WTC11 (cell line): Measurements from ENCODE around the gene CATSPER1. TPM values are rescaled to one million over a fixed set of nuclear protein-coding genes. Genes with fewer than 3 reads are reported as not detected.
A peak's percentile ranks its signal among the peaks of the same experiment; 100 is the strongest.

Experiments used
- ATAC-seq: fragments of 200-7000 bp; cut with Tn5 transposase; 2 replicates; pipeline ENCODE4 v1.10.0; 2021; ENCODE audit warnings: mild to moderate bottlenecking, moderate library complexity
- CTCF ChIA-PET: fragments of 300-600 bp; sonication (Branson Sonifier 250); formaldehyde crosslinking; loops from one replicate; lab custom pipeline; 2021; ENCODE audit warnings: antibody characterized with exemption; lab: Charles Lee
- POLR2A ChIA-PET: fragments of 350-600 bp; sonication (Branson Sonifier 250); formaldehyde crosslinking; loops from one replicate; lab custom pipeline; 2021; ENCODE audit warnings: antibody characterized with exemption; lab: Charles Lee
- DNase-seq: peaks from one replicate; pipeline ENCODE4 v3.0.0; 2021; ENCODE audit warnings: low spot score
- H3K27ac Mint-ChIP-seq: 2 replicates; pipeline ENCODE4 v1.8.0; 2021; ENCODE audit warnings: mixed read lengths
- H3K27me3 Mint-ChIP-seq: 2 replicates; pipeline ENCODE4 v1.8.0; 2021; ENCODE audit warnings: low read depth, mild to moderate bottlenecking, moderate library complexity, mixed read lengths
- H3K36me3 Mint-ChIP-seq: 2 replicates; pipeline ENCODE4 v1.8.0; 2021; ENCODE audit warnings: mixed read lengths
- H3K4me1 Mint-ChIP-seq: 2 replicates; pipeline ENCODE4 v1.8.0; 2022; ENCODE audit warnings: mixed read lengths
- H3K4me3 Mint-ChIP-seq: 2 replicates; pipeline ENCODE4 v1.8.0; 2021; ENCODE audit warnings: mild to moderate bottlenecking, moderate library complexity, mixed read lengths
- H3K9me3 Mint-ChIP-seq: 2 replicates; pipeline ENCODE4 v1.8.0; 2021; ENCODE audit warnings: mixed read lengths
- AFF4 ChIP-seq: sonication (generic); formaldehyde crosslinking; IDR thresholded peaks from 2 replicates; pipeline ENCODE4 v1.8.1; 2023; ENCODE audit warnings: mild to moderate bottlenecking, missing genetic modification reagents, borderline replicate concordance
- ATF2 ChIP-seq: sonication (generic); formaldehyde crosslinking; IDR thresholded peaks from 2 replicates; pipeline ENCODE4 v1.8.1; 2022; ENCODE audit warnings: low read depth, missing genetic modification reagents, borderline replicate concordance
- E2F1 ChIP-seq: sonication (generic); formaldehyde crosslinking; IDR thresholded peaks from 2 replicates; pipeline ENCODE4 v1.8.0; 2022; ENCODE audit warnings: mild to moderate bottlenecking, missing genetic modification reagents
- FOXJ3 ChIP-seq: sonication (generic); formaldehyde crosslinking; IDR thresholded peaks from 2 replicates; pipeline ENCODE4 v1.9.0; 2021; ENCODE audit warnings: missing genetic modification reagents, mild to moderate bottlenecking, borderline replicate concordance
- FOXK1 ChIP-seq: sonication (generic); formaldehyde crosslinking; IDR thresholded peaks from 2 replicates; pipeline ENCODE4 v1.8.0; 2022; ENCODE audit warnings: mild to moderate bottlenecking, moderate library complexity, missing genetic modification reagents
- FOXP1 ChIP-seq: sonication (generic); formaldehyde crosslinking; IDR thresholded peaks from 2 replicates; pipeline ENCODE4 v1.8.0; 2022; ENCODE audit warnings: missing genetic modification reagents, mild to moderate bottlenecking, moderate library complexity, borderline replicate concordance
- FOXP4 ChIP-seq: sonication (generic); formaldehyde crosslinking; IDR thresholded peaks from 2 replicates; pipeline ENCODE4 v1.8.0; 2022; ENCODE audit warnings: mild to moderate bottlenecking, missing genetic modification reagents
- IRF2 ChIP-seq: sonication (generic); formaldehyde crosslinking; IDR thresholded peaks from 2 replicates; pipeline ENCODE4 v1.8.0; 2022; ENCODE audit warnings: low read depth, missing genetic modification reagents, borderline replicate concordance
- JAZF1 ChIP-seq: fragments of 250-450 bp; sonication (Bioruptor Pico); IDR thresholded peaks from 2 replicates; pipeline ENCODE4 v1.9.0; 2021; ENCODE audit warnings: moderate library complexity, mild to moderate bottlenecking, inconsistent platforms
- JUN ChIP-seq: sonication (generic); formaldehyde crosslinking; IDR thresholded peaks from 2 replicates; pipeline ENCODE4 v1.8.0; 2023; ENCODE audit warnings: mild to moderate bottlenecking, missing genetic modification reagents
- KAT7 ChIP-seq: sonication (generic); formaldehyde crosslinking; IDR thresholded peaks from 2 replicates; pipeline ENCODE4 v1.8.1; 2023; ENCODE audit warnings: missing genetic modification reagents, mild to moderate bottlenecking, borderline replicate concordance
- MXD4 ChIP-seq: fragments of 250-450 bp; sonication (Bioruptor Pico); IDR thresholded peaks from 2 replicates; pipeline ENCODE4 v1.8.0; 2021; ENCODE audit warnings: mild to moderate bottlenecking, moderate library complexity, borderline replicate concordance
- SP1 ChIP-seq: sonication (generic); formaldehyde crosslinking; conservative IDR thresholded peaks from 2 replicates; pipeline ENCODE4 v1.8.1; 2022; ENCODE audit warnings: missing genetic modification reagents
- USF2 ChIP-seq: sonication (generic); formaldehyde crosslinking; IDR thresholded peaks from 2 replicates; pipeline ENCODE4 v1.8.1; 2023; ENCODE audit warnings: mild to moderate bottlenecking, missing genetic modification reagents, moderate library complexity
- ZNF512 ChIP-seq: sonication (generic); formaldehyde crosslinking; IDR thresholded peaks from 2 replicates; pipeline ENCODE4 v1.8.1; 2022; ENCODE audit warnings: missing genetic modification reagents, borderline replicate concordance
- ZNF671 ChIP-seq: fragments of 250-450 bp; sonication (Bioruptor Pico); IDR thresholded peaks from 2 replicates; pipeline ENCODE4 v1.8.0; 2021; ENCODE audit warnings: mild to moderate bottlenecking
- total RNA-seq: library from RNA; stranded (reverse); gene quantifications from 3 replicates; pipeline ENCODE4 v1.2.3, GENCODE V29; 2021

The CATSPER1 gene
- total RNA-seq, 1 experiment from 2014 or later, result not detected

GRCh38 chr11:66048547-66049323 lies 22.5 kb upstream of the CATSPER1 start, which contains the start of gene GAL3ST3 (continued):
- no peak for TF ChIP-seq IRF2
- TF ChIP-seq FOXP1, result peak; percentile 64; the same call in 1 of the 2 replicates
- TF ChIP-seq JUN (CRISPR knock-in tag), result no peak
- TF ChIP-seq FOXP4 (CRISPR knock-in tag), result 0 out of 2 replicates have a peak, but pooled peaks have one; percentile 10

- CTCF ChIA-PET, result interaction anchor here (1.3 kb wide), 1 partner anchor 25 kb away, joined by 6 read pairs; no protein-coding TSS in a partner anchor
- Mint-ChIP-seq H3K4me3 (peak overlapping the region; percentile 84), H3K36me3 (peaks cover 24% of the 10 kb centered on the region), H3K9me3 (no peaks in the 10 kb centered on the region), H3K4me1 (peaks cover 42% of the 10 kb centered on the region), H3K27me3 (no peaks in the 10 kb centered on the region), H3K27ac (no peak overlapping the region)
- TF ChIP-seq KAT7 (CRISPR knock-in tag) (no peak), JAZF1 (CRISPR knock-in tag) (no peak)
- no peak for ATAC-seq
- no peak for DNase-seq
- POLR2A ChIA-PET, result no interaction called here
Observed at GRCh38 chr11:66047541-66048365, 21.5 kb upstream of the CATSPER1 start.

- Mint-ChIP-seq H3K9me3 (no peaks in the 10 kb centered on the region), H3K4me1 (peaks cover 40% of the 10 kb centered on the region), H3K36me3 (peaks cover 23% of the 10 kb centered on the region), H3K27me3 (no peaks in the 10 kb centered on the region), H3K27ac (no peak overlapping the region), H3K4me3 (no peak overlapping the region)
- ChIA-PET CTCF (interaction anchor here (3.3 kb wide), 1 partner anchor 24 kb away, joined by 48 read pairs; no protein-coding TSS in a partner anchor), POLR2A (no interaction called here)
- no peak for ATAC-seq
- no peak for DNase-seq
- TF ChIP-seq AFF4 (CRISPR knock-in tag), result no peak
- no peak for TF ChIP-seq ZNF512 (CRISPR knock-in tag)
- TF ChIP-seq SP1, result no peak
- no peak for TF ChIP-seq FOXK1 (CRISPR knock-in tag)
- TF ChIP-seq E2F1 (CRISPR knock-in tag), result no peak
- no peak for TF ChIP-seq ATF2
- TF ChIP-seq MXD4 (CRISPR knock-in tag), result no peak
- no peak for TF ChIP-seq FOXP4 (CRISPR knock-in tag)
- no peak for TF ChIP-seq FOXP1
- no peak for TF ChIP-seq ZNF671 (CRISPR knock-in tag)
- TF ChIP-seq FOXJ3 (CRISPR knock-in tag), result no peak
- TF ChIP-seq USF2 (CRISPR knock-in tag), result no peak
Observed at GRCh38 chr11:66046901-66047300, 20.6 kb upstream of the CATSPER1 start.
